ENCODE results near the gene GKAP1.
"Not testable (repeated sequence)": the region's sequence is repeated elsewhere in the genome, so short reads cannot be mapped to it uniquely, and the experiment has no call there.

GKAP1 gene
- 8.5 to 13.3 (median 9.2) reads per million in 4 donors for total RNA-seq

- DNase-seq = peak; percentile 74 to 84 (median 80)
These were observed at the start of gene GKAP1 for GRCh38 chr9:83817356-83818278. GKAP1 (minus strand) TSS chr9:83817769; CDS start chr9:83806517, 11,252 bp downstream.

DNA sequence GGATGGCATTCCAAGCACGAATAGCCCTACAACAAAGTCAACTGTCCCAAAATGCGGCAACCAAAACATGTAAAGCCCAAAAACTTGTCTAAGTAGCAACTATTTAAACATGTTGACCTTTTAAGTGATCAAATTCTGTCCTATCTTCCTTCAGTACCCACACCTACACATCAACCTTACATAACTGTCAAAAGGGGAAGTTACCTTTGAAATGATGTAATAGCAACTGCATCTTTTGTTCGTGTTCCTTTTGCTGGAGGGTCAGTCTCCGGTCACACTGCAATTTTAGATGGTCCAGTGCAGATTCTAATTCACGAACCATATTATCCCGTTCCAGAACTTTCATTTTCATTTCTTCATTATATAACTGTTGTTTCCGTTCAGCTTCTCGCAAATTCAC is 32.3 kb upstream of the GKAP1 start:
- DNase-seq = not testable (repeated sequence)

DNA sequence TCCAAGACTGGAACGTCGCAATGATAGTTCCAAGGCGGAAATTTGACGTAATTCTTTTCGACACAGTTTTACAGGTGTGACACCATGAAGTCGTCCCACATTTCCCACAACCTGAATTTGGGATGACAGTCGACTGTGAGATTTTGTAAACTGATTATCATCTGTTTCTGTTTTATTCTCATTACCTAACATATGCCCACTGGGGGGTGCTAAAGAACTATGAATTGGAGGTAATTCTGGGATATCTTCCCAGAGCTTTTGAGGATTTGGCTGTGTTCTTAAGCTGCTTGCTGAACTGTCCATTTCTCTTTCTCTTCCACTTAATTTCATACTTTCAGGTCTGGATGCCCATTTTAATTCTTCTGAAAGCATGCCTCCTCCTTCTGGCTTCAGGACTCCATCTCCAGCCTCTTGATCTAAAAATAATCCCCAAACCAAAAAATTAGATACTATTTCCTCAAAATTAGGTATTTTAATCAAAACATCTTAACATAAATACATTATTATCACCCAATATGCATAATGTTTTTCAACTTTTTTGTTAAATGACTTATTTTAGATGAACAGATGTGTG is 19.6 kb upstream of the GKAP1 start:
- not testable (repeated sequence) for DNase-seq

DNA sequence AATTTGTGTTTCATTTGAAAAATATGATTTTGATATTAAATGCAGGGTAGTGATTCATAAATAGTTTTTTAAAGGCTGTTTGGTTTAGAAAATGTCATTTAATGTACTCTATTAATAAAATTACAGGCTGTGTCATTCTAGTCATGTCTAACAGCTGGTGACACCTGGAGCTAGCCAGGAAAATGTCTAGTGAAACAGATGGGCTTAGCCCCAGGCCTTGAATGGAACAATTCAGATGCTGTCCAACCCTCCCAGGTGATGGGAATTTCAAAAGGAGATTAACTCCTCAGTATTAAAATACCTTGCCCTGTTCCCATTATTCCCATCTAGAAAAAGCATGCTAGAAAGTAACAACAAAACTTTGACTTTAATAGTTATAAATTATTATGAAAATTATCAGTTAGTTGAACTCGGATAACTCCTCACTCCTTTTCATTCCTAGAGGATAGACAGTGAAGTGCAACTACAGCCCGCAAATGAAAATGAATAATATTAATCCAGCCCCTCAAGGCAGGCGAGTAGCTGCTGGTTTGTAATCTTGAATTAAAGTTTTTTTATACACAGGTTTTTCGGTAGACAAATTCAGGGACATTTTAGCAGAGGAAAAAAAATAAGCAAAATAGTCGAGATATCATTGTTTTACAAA is 13.0 kb upstream of the GKAP1 start:
- DNase-seq = not testable (repeated sequence)

- not testable (repeated sequence) for DNase-seq
These were observed 7.5 kb upstream of the GKAP1 start for GRCh38 chr9:83824986-83825623.

DNA sequence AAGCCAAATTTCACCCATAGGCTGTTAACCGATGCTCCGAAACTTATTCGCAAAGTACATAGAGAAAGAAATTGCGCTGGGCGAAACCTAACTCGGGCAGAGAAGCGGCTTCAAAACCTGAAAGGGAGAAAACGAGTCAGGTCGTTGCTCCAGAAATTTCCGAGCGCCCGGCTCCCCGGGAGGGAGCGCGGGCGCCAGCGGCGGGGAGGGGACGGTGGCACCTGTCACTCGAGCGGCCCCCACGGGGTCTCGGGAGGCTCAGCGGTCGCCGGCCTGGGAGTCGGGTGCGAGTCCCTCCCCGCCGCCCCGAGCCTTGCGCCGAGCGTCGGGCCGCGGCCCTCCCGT is 586 bp downstream of the GKAP1 start:
- not testable (repeated sequence) for DNase-seq

- DNase-seq = not testable (repeated sequence)
These were observed 2.4 kb downstream of the GKAP1 start for GRCh38 chr9:83815120-83815519.

DNA sequence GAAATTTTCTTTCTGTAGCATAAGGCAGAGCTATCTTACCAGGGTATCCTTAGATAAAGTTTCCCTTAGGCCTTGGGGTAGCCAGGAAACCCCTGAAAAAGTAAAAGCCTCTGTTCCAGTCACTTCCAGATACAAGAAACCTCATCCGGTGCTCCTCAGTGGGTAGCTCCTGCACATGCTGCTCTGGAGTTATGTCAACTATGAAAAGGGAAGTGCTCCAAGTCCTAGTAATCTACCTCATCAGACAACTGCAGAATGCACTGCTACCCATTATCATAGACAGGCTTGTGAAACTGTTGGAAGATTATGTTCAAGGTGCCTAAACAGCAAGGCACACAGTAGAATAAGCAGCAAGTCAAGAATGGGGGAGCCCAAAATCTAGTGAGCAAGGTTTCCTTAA is 8.4 kb downstream of the GKAP1 start:
- DNase-seq = not testable (repeated sequence)

DNA sequence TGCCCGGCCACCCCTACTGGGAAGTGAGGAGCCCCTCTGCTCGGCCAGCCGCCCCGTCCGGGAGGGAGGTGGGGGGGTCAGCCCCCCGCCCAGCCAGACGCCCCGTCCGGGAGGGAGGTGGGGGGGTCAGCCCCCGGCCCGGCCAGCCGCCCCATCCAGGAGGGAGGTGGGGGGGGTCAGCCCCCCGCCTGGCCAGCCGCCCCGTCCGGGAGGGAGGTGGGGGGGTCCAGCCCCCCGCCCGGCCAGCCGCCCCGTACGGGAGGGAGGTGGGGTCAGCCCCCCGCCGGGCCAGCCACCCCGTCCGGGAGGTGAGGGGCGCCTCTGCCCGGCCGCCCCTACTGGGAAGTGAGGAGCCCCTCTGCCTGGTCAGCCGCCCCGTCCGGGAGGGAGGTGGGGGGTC is 13.1 kb downstream of the GKAP1 start:
- not testable (repeated sequence) for DNase-seq

DNA sequence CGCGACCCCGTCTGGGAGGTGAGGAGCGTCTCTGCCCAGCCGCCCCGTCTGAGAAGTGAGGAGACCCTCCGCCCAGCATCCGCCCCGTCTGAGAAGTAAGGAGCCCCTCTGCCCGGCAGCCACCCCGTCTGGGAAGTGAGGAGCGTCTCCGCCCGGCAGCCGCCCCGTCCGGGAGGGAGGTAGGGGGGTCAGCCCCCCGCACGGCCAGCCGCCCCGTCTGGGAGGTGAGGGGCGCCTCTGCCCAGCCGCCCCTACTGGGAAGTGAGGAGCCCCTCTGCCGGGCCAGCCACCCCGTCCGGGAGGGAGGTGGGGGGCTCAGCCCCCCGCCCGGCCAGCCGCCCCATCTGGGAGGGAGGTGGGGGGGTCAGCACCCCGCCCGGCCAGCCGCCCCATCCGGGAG is 13.6 kb downstream of the GKAP1 start:
- DNase-seq = not testable (repeated sequence)

- DNase-seq = no peak
These were observed 17.1 kb downstream of the GKAP1 start for GRCh38 chr9:83800236-83801033.

GRCh38 chr9:83794051-83794450 is 23.5 kb downstream of the GKAP1 start:
- no peak for DNase-seq

DNA sequence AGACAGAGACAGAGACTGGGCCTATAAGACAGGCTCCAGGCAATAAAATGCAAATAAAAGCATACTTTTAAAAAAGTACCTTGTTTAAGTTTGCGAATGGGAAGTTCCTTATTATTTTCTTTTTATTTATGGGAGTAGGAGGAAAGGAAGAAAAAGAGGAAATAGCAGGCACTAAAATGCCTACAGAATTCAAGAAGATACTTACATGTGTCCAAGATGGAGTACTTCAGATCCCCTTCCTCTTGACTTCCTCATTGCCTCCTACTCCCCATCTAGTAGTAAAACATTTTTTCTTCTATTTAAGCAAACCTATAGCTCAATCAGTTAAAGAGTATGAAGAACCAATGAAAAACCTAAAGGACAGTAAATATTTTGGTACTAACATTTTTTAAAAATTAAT is 24.8 kb downstream of the GKAP1 start:
- no peak for DNase-seq

- DNase-seq = no peak
These were observed 39.4 kb downstream of the GKAP1 start for GRCh38 chr9:83778164-83778563.

DNA sequence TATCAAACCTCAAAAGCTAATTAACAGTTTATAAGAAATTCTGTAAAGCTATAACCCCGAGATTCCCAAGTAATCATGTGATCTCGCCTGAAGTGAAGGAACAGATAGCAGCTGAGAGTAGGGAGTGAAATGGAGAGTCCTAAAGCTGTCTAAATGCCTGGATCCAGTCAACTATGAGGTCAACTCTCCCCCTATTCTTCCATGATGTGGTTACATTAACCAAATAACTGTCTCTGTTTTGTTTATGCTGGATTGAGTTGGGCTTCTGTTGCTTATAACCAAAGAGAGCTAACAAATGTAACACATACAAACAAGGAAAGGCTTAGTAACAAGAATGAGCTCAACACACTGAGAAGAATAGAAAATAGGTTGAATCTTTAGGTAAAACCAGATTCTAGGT is 41.6 kb downstream of the GKAP1 start:
- no peak for DNase-seq

GRCh38 chr9:83772860-83773259 is 44.7 kb downstream of the GKAP1 start:
- DNase-seq = no peak

- no peak for DNase-seq
These were observed 52.2 kb downstream of the GKAP1 start for GRCh38 chr9:83765376-83765775.

DNA sequence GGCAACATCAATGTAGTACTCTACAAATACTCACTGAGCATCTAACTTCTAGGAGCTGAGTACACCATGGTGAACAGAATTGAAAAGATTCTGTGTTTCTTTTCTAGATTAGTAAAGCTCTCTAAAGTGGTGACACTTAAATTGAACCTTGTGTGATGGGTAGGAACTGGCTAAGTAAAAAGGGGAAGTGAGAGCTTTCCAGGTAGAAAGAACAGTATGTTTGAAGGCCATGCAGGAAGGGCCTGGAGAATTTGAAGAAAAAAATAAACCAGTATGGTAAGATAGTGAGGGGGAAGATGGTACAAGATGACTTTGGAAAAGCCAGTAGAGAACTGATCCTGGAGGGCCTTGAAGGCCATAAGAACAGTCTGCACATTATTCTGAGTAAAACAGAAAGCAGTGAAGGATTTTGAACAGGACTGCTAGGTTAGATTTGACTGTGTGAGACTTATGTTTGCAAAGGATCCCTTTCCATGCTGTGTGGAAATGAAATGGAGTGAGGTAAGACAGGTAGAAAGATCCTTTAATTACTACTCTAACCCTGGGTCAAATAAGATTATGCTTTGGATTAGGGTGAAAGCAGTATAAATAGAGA is 63.1 kb downstream of the GKAP1 start:
- no peak for DNase-seq

DNA sequence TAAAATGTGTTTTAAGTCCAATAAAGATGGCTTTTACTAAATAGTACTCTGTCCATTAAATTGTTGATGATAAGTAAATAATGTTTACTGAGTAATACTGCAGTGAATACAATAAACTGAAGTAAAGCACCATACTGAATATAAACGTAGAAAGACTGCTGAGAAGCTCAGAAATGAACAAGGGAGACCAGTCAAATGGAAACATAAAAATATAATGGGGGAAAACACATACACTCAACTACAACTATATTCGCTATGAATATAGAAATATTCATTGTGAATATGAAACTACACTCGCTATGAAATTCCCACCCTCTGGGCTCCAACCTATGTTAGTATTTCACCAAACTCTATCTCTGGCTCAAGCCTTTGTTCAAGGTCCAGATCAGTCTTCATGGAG is 67.9 kb downstream of the GKAP1 start:
- DNase-seq = no peak

DNA sequence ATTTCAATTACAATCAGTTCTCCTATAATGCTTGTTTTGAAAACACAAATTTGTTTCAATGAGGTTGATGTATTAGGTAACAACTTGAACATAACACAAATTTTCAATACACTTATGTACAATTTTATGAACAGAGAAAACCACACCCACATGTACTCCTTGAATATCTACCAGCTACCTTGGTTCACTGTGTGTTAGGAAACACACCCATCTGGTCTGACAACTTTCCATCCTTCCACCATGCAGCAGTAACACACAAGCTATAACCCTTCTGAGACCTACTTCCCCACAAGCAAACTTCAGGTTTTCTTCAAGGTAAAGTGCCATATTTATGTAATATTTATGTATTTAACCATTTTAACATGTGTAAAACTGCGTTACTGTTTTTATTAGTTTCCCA is 73.4 kb downstream of the GKAP1 start:
- no peak for DNase-seq

- DNase-seq = no peak
These were observed 83.8 kb downstream of the GKAP1 start for GRCh38 chr9:83733739-83734138.
